HEK293 (cell line): Measurements from ENCODE around the gene HCCS.

Source experiments
- CTCF ChIA-PET: fragments of 350-600 bp; formaldehyde crosslinking; extraction: SDS; loops from one replicate; lab custom pipeline; 2021; ENCODE audit warnings: antibody characterized with exemption; lab: Yijun Ruan, JAX
- POLR2A ChIA-PET: fragments of 300-600 bp; formaldehyde crosslinking; extraction: SDS; loops from one replicate; lab custom pipeline; 2020; ENCODE audit warnings: antibody characterized with exemption, inconsistent platforms; lab: Yijun Ruan, JAX
- H3K27ac ChIP-seq: fragments of 200-500 bp; sonication (Bioruptor generic); 2 replicates; pipeline ENCODE4 v1.5.1; 2014; ENCODE audit warnings: low read depth, low read length, control low read depth, inconsistent platforms; ENCODE audit errors: extremely low read depth
- H3K36me3 ChIP-seq, 2 experiments: fragments of 200-500 bp in 1 of 2; sonication (Bioruptor generic) in 1 of 2; 1 replicate in 1 of 2; 2 replicates in 1 of 2; pipeline ENCODE4 v1.5.1; 2014 to 2017; ENCODE audit warnings: inconsistent platforms in 2 of 2, low read length in 2 of 2; ENCODE audit not compliant: control insufficient read depth in 2 of 2, insufficient read depth in 1 of 2
- H3K4me1 ChIP-seq: fragments of 200-500 bp; sonication (Bioruptor generic); 2 replicates; pipeline ENCODE4 v1.5.1; 2014; ENCODE audit warnings: mild to moderate bottlenecking, low read length, inconsistent platforms; ENCODE audit not compliant: control insufficient read depth, insufficient read depth
- H3K4me3 ChIP-seq: 2 replicates; pipeline ENCODE4 v1.5.1; 2011; ENCODE audit warnings: low read depth, mild to moderate bottlenecking, control low read depth, low read length, moderate library complexity
- H3K9me3 ChIP-seq: fragments of 200-500 bp; sonication (Bioruptor generic); 2 replicates; pipeline ENCODE4 v1.5.1; 2014; ENCODE audit warnings: low read depth, low read length, inconsistent platforms; ENCODE audit not compliant: control insufficient read depth, insufficient read depth
- GLIS1 ChIP-seq: fragments of 450-650 bp; formaldehyde crosslinking; IDR thresholded peaks from 2 replicates; pipeline ENCODE4 v1.5.1; 2016; ENCODE audit warnings: missing biosample characterization, missing genetic modification characterization
- HOXA7 ChIP-seq: sonication (generic); formaldehyde crosslinking; IDR thresholded peaks from 2 replicates; pipeline ENCODE4 v1.8.1; 2022; ENCODE audit warnings: missing genetic modification reagents, borderline replicate concordance
- PRDM10 ChIP-seq: fragments of 450-650 bp; formaldehyde crosslinking; IDR thresholded peaks from 2 replicates; pipeline ENCODE4 v1.5.1; 2016; ENCODE audit warnings: missing biosample characterization, missing genetic modification characterization
- SETDB1 ChIP-seq: IDR thresholded peaks from one replicate; pipeline ENCODE4 v1.6.1; 2017; ENCODE audit warnings: mild to moderate bottlenecking, low read length, moderate library complexity, mixed read lengths; ENCODE audit not compliant: insufficient read length
- ZBTB11 ChIP-seq: fragments of 450-650 bp; formaldehyde crosslinking; conservative IDR thresholded peaks from 2 replicates; pipeline ENCODE4 v1.5.1; 2016; ENCODE audit warnings: low read depth, missing biosample characterization, missing genetic modification characterization
- ZBTB17 ChIP-seq: fragments of 450-650 bp; formaldehyde crosslinking; IDR thresholded peaks from 2 replicates; pipeline ENCODE4 v1.5.1; 2016; ENCODE audit warnings: missing biosample characterization, missing genetic modification characterization
- ZBTB21 ChIP-seq: fragments of 450-650 bp; formaldehyde crosslinking; IDR thresholded peaks from 2 replicates; pipeline ENCODE4 v1.5.1; 2017; ENCODE audit warnings: missing biosample characterization, missing genetic modification characterization
- ZBTB6 ChIP-seq: fragments of 450-650 bp; formaldehyde crosslinking; IDR thresholded peaks from 2 replicates; pipeline ENCODE4 v1.5.1; 2017; ENCODE audit warnings: missing biosample characterization, missing genetic modification characterization
- ZEB2 ChIP-seq: fragments of 450-650 bp; formaldehyde crosslinking; IDR thresholded peaks from 2 replicates; pipeline ENCODE4 v1.5.1; 2016; ENCODE audit warnings: missing biosample characterization, missing genetic modification characterization
- ZFP3 ChIP-seq: fragments of 450-650 bp; formaldehyde crosslinking; IDR thresholded peaks from 2 replicates; pipeline ENCODE4 v1.5.1; 2016; ENCODE audit warnings: low read depth, missing biosample characterization, missing genetic modification characterization
- ZNF155 ChIP-seq: fragments of 450-650 bp; formaldehyde crosslinking; IDR thresholded peaks from 2 replicates; pipeline ENCODE4 v1.5.1; 2016; ENCODE audit warnings: missing biosample characterization, missing genetic modification characterization
- ZNF23 ChIP-seq: fragments of 450-650 bp; formaldehyde crosslinking; IDR thresholded peaks from 2 replicates; pipeline ENCODE4 v1.5.1; 2016; ENCODE audit warnings: missing biosample characterization, missing genetic modification characterization, borderline replicate concordance
- ZNF239 ChIP-seq: fragments of 450-650 bp; formaldehyde crosslinking; IDR thresholded peaks from 2 replicates; pipeline ENCODE4 v1.5.1; 2016; ENCODE audit warnings: missing biosample characterization, missing genetic modification characterization
- ZNF24 ChIP-seq: fragments of 450-650 bp; formaldehyde crosslinking; IDR thresholded peaks from 2 replicates; pipeline ENCODE4 v1.5.1; 2016; ENCODE audit warnings: missing biosample characterization, missing genetic modification characterization
- ZNF354C ChIP-seq: fragments of 450-650 bp; formaldehyde crosslinking; IDR thresholded peaks from 2 replicates; pipeline ENCODE4 v1.5.1; 2016; ENCODE audit warnings: missing biosample characterization, missing genetic modification characterization, low read depth, borderline replicate concordance
- ZNF423 ChIP-seq: fragments of 450-650 bp; formaldehyde crosslinking; IDR thresholded peaks from 2 replicates; pipeline ENCODE4 v1.5.1; 2016; ENCODE audit warnings: missing biosample characterization, missing genetic modification characterization
- ZNF473 ChIP-seq: fragments of 450-650 bp; formaldehyde crosslinking; IDR thresholded peaks from 2 replicates; pipeline ENCODE4 v1.5.1; 2017; ENCODE audit warnings: missing biosample characterization, missing genetic modification characterization
- ZNF48 ChIP-seq: fragments of 450-650 bp; formaldehyde crosslinking; IDR thresholded peaks from 2 replicates; pipeline ENCODE4 v1.5.1; 2016; ENCODE audit warnings: missing biosample characterization, missing genetic modification characterization
- ZNF501 ChIP-seq: fragments of 450-650 bp; formaldehyde crosslinking; IDR thresholded peaks from 2 replicates; pipeline ENCODE4 v1.5.1; 2016; ENCODE audit warnings: missing biosample characterization, missing genetic modification characterization
- ZNF514 ChIP-seq: fragments of 450-650 bp; formaldehyde crosslinking; IDR thresholded peaks from 2 replicates; pipeline ENCODE4 v1.5.1; 2016; ENCODE audit warnings: missing biosample characterization, missing genetic modification characterization
- ZNF548 ChIP-seq: fragments of 450-650 bp; formaldehyde crosslinking; IDR thresholded peaks from 2 replicates; pipeline ENCODE4 v1.5.1; 2016; ENCODE audit warnings: missing biosample characterization, missing genetic modification characterization
- ZNF626 ChIP-seq: fragments of 450-650 bp; sonication (Bioruptor Pico); formaldehyde crosslinking; IDR thresholded peaks from 2 replicates; pipeline ENCODE4 v1.5.1; 2018; ENCODE audit warnings: missing biosample characterization, missing genetic modification characterization, inconsistent platforms
- ZNF629 ChIP-seq: fragments of 450-650 bp; formaldehyde crosslinking; IDR thresholded peaks from 2 replicates; pipeline ENCODE4 v1.5.1; 2017; ENCODE audit warnings: missing biosample characterization, missing genetic modification characterization
- ZNF776 ChIP-seq: fragments of 450-650 bp; formaldehyde crosslinking; IDR thresholded peaks from 2 replicates; pipeline ENCODE4 v1.5.0; 2017; ENCODE audit warnings: missing biosample characterization, missing genetic modification characterization, borderline replicate concordance
- ZNF792 ChIP-seq: fragments of 450-650 bp; formaldehyde crosslinking; IDR thresholded peaks from 2 replicates; pipeline ENCODE4 v1.5.1; 2016; ENCODE audit warnings: missing biosample characterization, missing genetic modification characterization

Gene HCCS

GRCh38 chrX:11103006-11103405, 8.1 kb upstream of the HCCS start:
- no peak for TF ChIP-seq ZNF239 (tag by site-specific recombination)
- no peak for TF ChIP-seq ZFP3 (tag by site-specific recombination)
- no peak for TF ChIP-seq ZBTB6 (tag by site-specific recombination)
- TF ChIP-seq ZNF473 (tag by site-specific recombination): no peak
- no peak for TF ChIP-seq ZNF155
- no peak for TF ChIP-seq ZNF776
- no peak for TF ChIP-seq SETDB1
- no peak for TF ChIP-seq ZBTB17 (tag by site-specific recombination)
- TF ChIP-seq HOXA7: no peak
- no peak for TF ChIP-seq ZNF514 (tag by site-specific recombination)
- no peak for TF ChIP-seq ZNF354C (tag by site-specific recombination)
- TF ChIP-seq ZNF423: no peak
- TF ChIP-seq ZEB2: no peak
- no peak for TF ChIP-seq ZBTB21
- TF ChIP-seq ZNF548 (tag by site-specific recombination): no peak
- CTCF ChIA-PET: no interaction called here

GRCh38 chrX:11103751-11104150, 7.4 kb upstream of the HCCS start:
- TF ChIP-seq ZEB2 (no peak), ZNF548 (tag by site-specific recombination) (no peak)
- POLR2A ChIA-PET: no interaction called here

More at GRCh38 chrX:11103006-11103405, 8.1 kb upstream of the HCCS start:
- no peaks in the 10 kb centered on the region for H3K9me3 ChIP-seq
- POLR2A ChIA-PET: no interaction called here
- no peak overlapping the region for H3K27ac ChIP-seq
- H3K4me3 ChIP-seq: no peak overlapping the region
- H3K36me3 ChIP-seq: peaks cover 0 to 9% of the 10 kb centered on the region in 2 experiments; a peak in 1 of 3 replicates
- H3K4me1 ChIP-seq: no peaks in the 10 kb centered on the region

GRCh38 chrX:11105080-11105479, 6.1 kb upstream of the HCCS start:
- Histone ChIP-seq H3K9me3 (no peaks in the 10 kb centered on the region), H3K4me3 (no peak overlapping the region), H3K4me1 (no peaks in the 10 kb centered on the region), H3K27ac (no peak overlapping the region), H3K36me3 (peaks cover 0 to 9% of the 10 kb centered on the region in 2 experiments; a peak in 1 of 3 replicates)
- POLR2A ChIA-PET: no interaction called here
- CTCF ChIA-PET: interaction anchor here (0.9 to 1.1 kb wide), 2 partner anchors 11 to 915 kb away, joined by 3 read pairs; no protein-coding TSS in a partner anchor
- TF ChIP-seq ZBTB6 (tag by site-specific recombination) (no peak), ZNF24 (no peak), ZNF23 (no peak), ZBTB11 (tag by site-specific recombination) (no peak), ZNF501 (tag by site-specific recombination) (no peak), HOXA7 (no peak), ZNF792 (tag by site-specific recombination) (no peak), PRDM10 (tag by site-specific recombination) (no peak), GLIS1 (no peak), ZNF629 (tag by site-specific recombination) (no peak), ZNF48 (tag by site-specific recombination) (no peak), ZNF626 (no peak)

More at GRCh38 chrX:11103751-11104150, 7.4 kb upstream of the HCCS start:
- Histone ChIP-seq H3K4me1 (no peaks in the 10 kb centered on the region), H3K4me3 (no peak overlapping the region), H3K36me3 (peaks cover 0 to 9% of the 10 kb centered on the region in 2 experiments; a peak in 1 of 3 replicates), H3K27ac (no peak overlapping the region), H3K9me3 (no peaks in the 10 kb centered on the region)
- CTCF ChIA-PET: no interaction called here
